Neural cell (in vitro differentiated cells): Measurements from ENCODE around the gene SETMAR.

ENCODE experiments used
- POLR2AphosphoS5 ChIP-seq: IDR thresholded peaks from 2 replicates; pipeline ENCODE4 v1.6.1; 2012
- TF ChIP-seq, protein P1 (sequence below): fragments of 450-650 bp; IDR thresholded peaks from 2 replicates; pipeline ENCODE4 v1.5.1; 2014; ENCODE audit warnings: antibody characterized with exemption, mild to moderate bottlenecking, moderate library complexity; ENCODE audit not compliant: poor library complexity, severe bottlenecking

DNA sequence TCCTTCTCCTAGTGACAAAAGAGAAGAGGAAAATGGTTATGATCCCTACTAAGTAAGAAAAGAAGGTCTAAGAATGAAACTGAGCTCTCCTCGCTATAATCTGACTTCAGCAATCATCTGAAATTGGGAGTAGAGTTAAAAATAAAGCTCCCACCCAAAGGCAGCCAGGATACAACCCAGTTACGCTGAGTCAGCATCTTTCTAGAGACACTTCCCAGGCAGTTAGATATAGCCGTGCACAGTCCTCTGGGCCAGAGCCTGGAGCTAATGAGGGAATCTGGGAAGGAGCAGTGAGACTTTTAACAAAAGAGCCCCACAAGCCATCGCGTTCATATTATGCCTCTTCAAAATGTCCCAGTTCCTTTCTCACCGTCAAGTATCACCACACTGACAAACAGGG lies 39.1 kb upstream of the SETMAR start:
- no peak for TF ChIP-seq POLR2AphosphoS5
- TF ChIP-seq, protein P1, sequence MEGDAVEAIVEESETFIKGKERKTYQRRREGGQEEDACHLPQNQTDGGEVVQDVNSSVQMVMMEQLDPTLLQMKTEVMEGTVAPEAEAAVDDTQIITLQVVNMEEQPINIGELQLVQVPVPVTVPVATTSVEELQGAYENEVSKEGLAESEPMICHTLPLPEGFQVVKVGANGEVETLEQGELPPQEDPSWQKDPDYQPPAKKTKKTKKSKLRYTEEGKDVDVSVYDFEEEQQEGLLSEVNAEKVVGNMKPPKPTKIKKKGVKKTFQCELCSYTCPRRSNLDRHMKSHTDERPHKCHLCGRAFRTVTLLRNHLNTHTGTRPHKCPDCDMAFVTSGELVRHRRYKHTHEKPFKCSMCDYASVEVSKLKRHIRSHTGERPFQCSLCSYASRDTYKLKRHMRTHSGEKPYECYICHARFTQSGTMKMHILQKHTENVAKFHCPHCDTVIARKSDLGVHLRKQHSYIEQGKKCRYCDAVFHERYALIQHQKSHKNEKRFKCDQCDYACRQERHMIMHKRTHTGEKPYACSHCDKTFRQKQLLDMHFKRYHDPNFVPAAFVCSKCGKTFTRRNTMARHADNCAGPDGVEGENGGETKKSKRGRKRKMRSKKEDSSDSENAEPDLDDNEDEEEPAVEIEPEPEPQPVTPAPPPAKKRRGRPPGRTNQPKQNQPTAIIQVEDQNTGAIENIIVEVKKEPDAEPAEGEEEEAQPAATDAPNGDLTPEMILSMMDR, result no peak
